HepG2 (cell line): ENCODE measurements around the gene AQP6. TPM values are rescaled to one million over a fixed set of nuclear protein-coding genes. Genes with fewer than 3 reads are reported as not detected.
A peak's percentile ranks its signal among the peaks of the same experiment; 100 is the strongest.

Experiments used
- ATAC-seq: fragments of 200-7000 bp; cut with Tn5 transposase; 3 replicates; pipeline ENCODE4 v1.9.1; 2020; ENCODE audit warnings: mild to moderate bottlenecking, moderate library complexity
- BruUV-seq: library from RNA; stranded (reverse); fragments of 400-500 nt; replicated peaks from 2 replicates; lab custom pipeline; 2021; lab: Mats Ljungman, UMichigan
- CTCF ChIA-PET: fragments of 300-600 bp; formaldehyde crosslinking; extraction: SDS; loops from one replicate; lab custom pipeline; 2021; ENCODE audit warnings: low total read pairs, inconsistent platforms, low intra/inter-chr PET ratio; lab: Yijun Ruan, JAX
- POLR2A ChIA-PET: fragments of 350-600 bp; sonication (Branson Sonifier 250); formaldehyde crosslinking; loops from one replicate; lab custom pipeline; 2020; ENCODE audit warnings: antibody characterized with exemption, inconsistent platforms; lab: Yijun Ruan, JAX
- DNase-seq: peaks from one replicate; pipeline ENCODE4 v3.0.0-alpha.2; 2015; ENCODE audit warnings: low spot score
- FAIRE-seq: peaks from 3 replicates; lab custom pipeline; 2011; peaks lifted over from hg19 to GRCh38; lab: Jason Lieb, UNC
- H2AFZ ChIP-seq: one replicate; pipeline ENCODE4 v1.6.1; 2011; ENCODE audit warnings: low read length, inconsistent platforms
- H3K27ac ChIP-seq: fragments of 300-600 bp; 3 replicates; pipeline ENCODE4 v1.8.0; 2011; ENCODE audit warnings: mixed run types, mild to moderate bottlenecking, mixed read lengths, low read length, inconsistent platforms; ENCODE audit not compliant: insufficient read depth; ENCODE audit errors: extremely low read length
- H3K27me3 ChIP-seq, 2 experiments: fragments of 200-600 bp in 1 of 2; 2 replicates in 1 of 2; 3 replicates in 1 of 2; pipeline versions ENCODE4 v1.6.0 to v1.8.0; 2011; ENCODE audit warnings: low read length in 2 of 2, mild to moderate bottlenecking in 2 of 2, moderate library complexity in 2 of 2, inconsistent platforms in 1 of 2; ENCODE audit not compliant: insufficient read depth in 2 of 2, control insufficient read depth in 1 of 2
- H3K36me3 ChIP-seq, 2 experiments: fragments of 200-600 bp in 1 of 2; replicated peaks in 1 of 2; 2 replicates in 1 of 2; 3 replicates in 1 of 2; pipeline versions ENCODE4 v1.5.1 to v1.8.0; 2011; ENCODE audit warnings: low read length in 2 of 2, inconsistent platforms in 1 of 2; ENCODE audit not compliant: insufficient read depth in 2 of 2, control insufficient read depth in 1 of 2
- H3K4me1 ChIP-seq: 2 replicates; pipeline ENCODE4 v1.5.1; 2012; ENCODE audit warnings: low read length, inconsistent platforms; ENCODE audit not compliant: insufficient read depth
- H3K4me2 ChIP-seq: 2 replicates; pipeline ENCODE4 v1.6.0; 2011; ENCODE audit warnings: low read depth, low read length, inconsistent platforms
- H3K4me3 ChIP-seq, 3 experiments: fragments of 200-600 bp in 1 of 3; sonication (generic), shearing (Covaris generic) in 1 of 3; replicated peaks in 1 of 3; 2 replicates each; pipeline ENCODE4 v1.5.1; 2011 to 2016; ENCODE audit warnings: low read length in 3 of 3, inconsistent platforms in 2 of 3, low read depth in 2 of 3, mild to moderate bottlenecking in 2 of 3, control low read depth in 1 of 3, mixed read lengths in 1 of 3; ENCODE audit not compliant: insufficient read depth in 1 of 3
- H3K79me2 ChIP-seq: one replicate; pipeline ENCODE4 v1.6.1; 2011; ENCODE audit warnings: low read length, inconsistent platforms; ENCODE audit not compliant: insufficient read depth
- H3K9ac ChIP-seq: 2 replicates; pipeline ENCODE4 v1.6.0; 2011; ENCODE audit warnings: mild to moderate bottlenecking, low read depth, low read length, inconsistent platforms; ENCODE audit not compliant: insufficient read depth
- H3K9me3 ChIP-seq: 2 replicates; pipeline ENCODE4 v1.5.1; 2012; ENCODE audit warnings: mild to moderate bottlenecking, low read length
- H4K20me1 ChIP-seq: 2 replicates; pipeline ENCODE4 v1.6.0; 2011; ENCODE audit warnings: inconsistent platforms, mild to moderate bottlenecking, low read length, moderate library complexity; ENCODE audit not compliant: insufficient read depth
- ELF3 ChIP-seq: IDR thresholded peaks from 2 replicates; pipeline ENCODE4 v1.6.1; 2016; ENCODE audit warnings: missing genetic modification reagents, missing compliant biosample characterization
- HNRNPH1 ChIP-seq: fragments of 200-400 bp; formaldehyde crosslinking; optimal IDR thresholded peaks from 2 replicates; pipeline ENCODE3; 2017; ENCODE audit warnings: mild to moderate bottlenecking, low read depth, low read length
- MXD4 ChIP-seq: IDR thresholded peaks from 2 replicates; pipeline ENCODE4 v1.6.1; 2016; ENCODE audit warnings: mild to moderate bottlenecking, missing biosample characterization, missing genetic modification reagents
- NFKB2 ChIP-seq: sonication (generic); formaldehyde crosslinking; IDR thresholded peaks from 2 replicates; pipeline ENCODE4 v1.4.0; 2020; ENCODE audit warnings: missing genetic modification reagents, borderline replicate concordance
- NFRKB ChIP-seq: fragments of 450-650 bp; IDR thresholded peaks from 2 replicates; pipeline ENCODE4 v1.6.1; 2017
- PCBP2 ChIP-seq: fragments of 200-400 bp; formaldehyde crosslinking; optimal IDR thresholded peaks from 2 replicates; pipeline ENCODE3; 2018; ENCODE audit warnings: low read length, low read depth; ENCODE audit not compliant: poor library complexity, severe bottlenecking
- YEATS2 ChIP-seq: sonication (generic); formaldehyde crosslinking; IDR thresholded peaks from 2 replicates; pipeline ENCODE4 v1.4.0; 2020; ENCODE audit warnings: missing genetic modification reagents, borderline replicate concordance
- ZKSCAN5 ChIP-seq: sonication (generic); formaldehyde crosslinking; IDR thresholded peaks from 2 replicates; pipeline ENCODE4 v1.5.1; 2020; ENCODE audit warnings: mild to moderate bottlenecking, missing genetic modification reagents
- ZNF17 ChIP-seq: sonication (generic); formaldehyde crosslinking; IDR thresholded peaks from 2 replicates; pipeline ENCODE4 v1.5.0; 2020; ENCODE audit warnings: mild to moderate bottlenecking, missing genetic modification reagents
- ZNF512B ChIP-seq: sonication (generic); formaldehyde crosslinking; IDR thresholded peaks from 2 replicates; pipeline ENCODE4 v1.5.1; 2020; ENCODE audit warnings: missing genetic modification reagents, mild to moderate bottlenecking, borderline replicate concordance
- ZNF605 ChIP-seq: sonication (generic); formaldehyde crosslinking; IDR thresholded peaks from 2 replicates; pipeline ENCODE4 v1.8.0; 2022; ENCODE audit warnings: mild to moderate bottlenecking, missing genetic modification reagents
- WGBS: methylation state at CpG from one replicate; pipeline ENCODE4 v1.1.6; 2017; ENCODE audit warnings: low lambda C conversion rate; 5-methylcytosine and 5-hydroxymethylcytosine counted together
- in situ Hi-C: cut with HindIII; loops from 2 replicates; pipeline ENCODE4 v1.10.0; 2017; ENCODE audit warnings: low pct_unique_long_range_greater_than_20kb; ENCODE audit not compliant: extremely low pct_ligation_motif_present
- intact Hi-C: fragments of 100-400 bp; cut with micrococcal nuclease; formaldehyde crosslinking; loops from one replicate; pipeline ENCODE4 v1.10.0; 2022; ENCODE audit not compliant: unreplicated experiment
- polyA plus RNA-seq, 8 experiments: library from polyadenylated mRNA; depleted of rRNA in 3 of 8; stranded (reverse) in 7 of 8; unstranded in 1 of 8; fragments of >200 nt; fragmentation: Illumina TruSeq in 4 of 8; extraction: Trizol in 4 of 8; gene quantifications; 2 replicates each; pipeline versions ENCODE4 v1.2.1 to v1.2.3, GENCODE V29; 2011 to 2016; ENCODE audit warnings: low read depth in 4 of 8, missing spikeins in 1 of 8, mixed read lengths in 1 of 8; ENCODE audit not compliant: insufficient read depth in 1 of 8
- total RNA-seq, 5 experiments: library from RNA; depleted of rRNA; stranded (reverse); fragments of >200 nt; fragmentation: Illumina TruSeq; extraction: Trizol; gene quantifications; 2 replicates each; pipeline ENCODE4 v1.2.3, GENCODE V29; 2016; ENCODE audit warnings: low read depth in 1 of 5
- TF ChIP-seq, protein P1 (sequence below): sonication (generic); formaldehyde crosslinking; IDR thresholded peaks from 2 replicates; pipeline ENCODE4 v1.4.0; 2020; ENCODE audit warnings: missing genetic modification reagents, borderline replicate concordance
- TF ChIP-seq, protein P2 (sequence below): sonication (generic); formaldehyde crosslinking; IDR thresholded peaks from 2 replicates; pipeline ENCODE4 v1.9.0; 2021; ENCODE audit warnings: missing genetic modification reagents, mild to moderate bottlenecking, borderline replicate concordance

Gene AQP6
- total and polyA plus RNA-seq, 2 of the 13 experiments (the other 11 are each of a cell fraction or from before 2014, with no cell fraction given), result 0.32 to 1.3 TPM

DNA sequence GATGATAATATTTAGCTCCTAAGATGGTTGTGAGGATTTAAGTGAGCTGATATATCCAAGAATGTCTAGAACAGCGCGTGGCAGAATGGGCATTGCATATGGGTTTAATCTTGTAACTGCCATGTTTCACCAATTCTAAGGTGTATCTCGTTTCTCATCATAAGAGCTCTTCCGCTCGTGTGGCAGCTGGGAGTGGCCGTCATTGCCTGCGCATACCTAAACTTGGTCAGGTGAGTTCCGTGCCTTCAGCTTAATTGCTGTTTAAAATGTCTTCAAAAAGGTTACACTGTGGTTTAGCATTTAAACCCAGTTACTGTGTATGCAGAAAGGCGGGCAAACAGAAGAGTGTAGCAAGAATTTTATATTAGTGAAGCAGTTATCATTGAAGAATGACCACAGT lies 26.7 kb upstream of the AQP6 start:
- Histone ChIP-seq H3K9me3 (no peaks in the 10 kb centered on the region), H3K79me2 (no peaks in the 10 kb centered on the region), H3K9ac (no peak overlapping the region), H3K4me2 (peak overlapping the region; percentile 75), H3K27me3 (peaks cover 4 to 9% of the 10 kb centered on the region in 2 experiments; a peak in 3 of 5 replicates), H3K4me1 (peaks cover 22% of the 10 kb centered on the region), H3K36me3 (no peaks in the 10 kb centered on the region), H3K27ac (no peak overlapping the region), H2AFZ (no peak overlapping the region)
- in situ Hi-C loops, result no loop called here
- intact Hi-C loops, result loop anchor here (10.0 kb wide), 1 partner anchor 81 kb away; no protein-coding TSS in a partner anchor
- BruUV-seq, result no TSS peak
- DNase-seq (no peak), ATAC-seq (no peak), FAIRE-seq (no peak)
- ChIA-PET CTCF (interaction anchor here (1.3 to 1.7 kb wide), 3 partner anchors 20 to 110 kb away, joined by 3 to 4 read pairs (median 4); no protein-coding TSS in a partner anchor), POLR2A (interaction anchor here (1.0 kb wide), 1 partner anchor 205 kb away, joined by 7 read pairs; the partner anchor contains the start of gene TMBIM6)
- WGBS, result 61% methylated on average over 9 of the region's 9 CpGs
- TF ChIP-seq, protein P1, sequence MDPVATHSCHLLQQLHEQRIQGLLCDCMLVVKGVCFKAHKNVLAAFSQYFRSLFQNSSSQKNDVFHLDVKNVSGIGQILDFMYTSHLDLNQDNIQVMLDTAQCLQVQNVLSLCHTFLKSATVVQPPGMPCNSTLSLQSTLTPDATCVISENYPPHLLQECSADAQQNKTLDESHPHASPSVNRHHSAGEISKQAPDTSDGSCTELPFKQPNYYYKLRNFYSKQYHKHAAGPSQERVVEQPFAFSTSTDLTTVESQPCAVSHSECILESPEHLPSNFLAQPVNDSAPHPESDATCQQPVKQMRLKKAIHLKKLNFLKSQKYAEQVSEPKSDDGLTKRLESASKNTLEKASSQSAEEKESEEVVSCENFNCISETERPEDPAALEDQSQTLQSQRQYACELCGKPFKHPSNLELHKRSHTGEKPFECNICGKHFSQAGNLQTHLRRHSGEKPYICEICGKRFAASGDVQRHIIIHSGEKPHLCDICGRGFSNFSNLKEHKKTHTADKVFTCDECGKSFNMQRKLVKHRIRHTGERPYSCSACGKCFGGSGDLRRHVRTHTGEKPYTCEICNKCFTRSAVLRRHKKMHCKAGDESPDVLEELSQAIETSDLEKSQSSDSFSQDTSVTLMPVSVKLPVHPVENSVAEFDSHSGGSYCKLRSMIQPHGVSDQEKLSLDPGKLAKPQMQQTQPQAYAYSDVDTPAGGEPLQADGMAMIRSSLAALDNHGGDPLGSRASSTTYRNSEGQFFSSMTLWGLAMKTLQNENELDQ, result no peak
- no peak for TF ChIP-seq NFRKB
- no peak for TF ChIP-seq ZNF605
- TF ChIP-seq MXD4, result no peak
- TF ChIP-seq HNRNPH1, result no peak
- no peak for TF ChIP-seq ZKSCAN5 (CRISPR knock-in tag)
- no peak for TF ChIP-seq NFKB2 (CRISPR knock-in tag)
- no peak for TF ChIP-seq YEATS2
- no peak for TF ChIP-seq ELF3 (CRISPR knock-in tag)
- TF ChIP-seq ZNF512B (CRISPR knock-in tag), result no peak
- no peak for TF ChIP-seq PCBP2
- TF ChIP-seq ZNF17 (CRISPR knock-in tag), result no peak
- TF ChIP-seq, protein P2, sequence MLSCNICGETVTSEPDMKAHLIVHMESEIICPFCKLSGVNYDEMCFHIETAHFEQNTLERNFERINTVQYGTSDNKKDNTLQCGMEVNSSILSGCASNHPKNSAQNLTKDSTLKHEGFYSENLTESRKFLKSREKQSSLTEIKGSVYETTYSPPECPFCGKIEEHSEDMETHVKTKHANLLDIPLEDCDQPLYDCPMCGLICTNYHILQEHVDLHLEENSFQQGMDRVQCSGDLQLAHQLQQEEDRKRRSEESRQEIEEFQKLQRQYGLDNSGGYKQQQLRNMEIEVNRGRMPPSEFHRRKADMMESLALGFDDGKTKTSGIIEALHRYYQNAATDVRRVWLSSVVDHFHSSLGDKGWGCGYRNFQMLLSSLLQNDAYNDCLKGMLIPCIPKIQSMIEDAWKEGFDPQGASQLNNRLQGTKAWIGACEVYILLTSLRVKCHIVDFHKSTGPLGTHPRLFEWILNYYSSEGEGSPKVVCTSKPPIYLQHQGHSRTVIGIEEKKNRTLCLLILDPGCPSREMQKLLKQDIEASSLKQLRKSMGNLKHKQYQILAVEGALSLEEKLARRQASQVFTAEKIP (CRISPR knock-in tag), result no peak
- TF ChIP-seq, all 625 proteins: peak for 0
- H4K20me1 ChIP-seq, result no peaks in the 10 kb centered on the region
- H3K4me3 ChIP-seq, result no peak overlapping the region
